Fibroblast of villous mesenchyme (primary cell): Measurements from ENCODE around the gene HMCN2. TPM values are rescaled to one million over a fixed set of nuclear protein-coding genes. Genes with fewer than 3 reads are reported as not detected.
A peak's percentile ranks its signal among the peaks of the same experiment; 100 is the strongest.

ENCODE experiments used
- DNase-seq: peaks from one replicate; pipeline ENCODE4 v3.0.0-alpha.2; 2010; ENCODE audit warnings: low read depth
- H3K4me3 ChIP-seq: 2 replicates; pipeline ENCODE4 v1.5.1; 2011; ENCODE audit warnings: low read depth, mild to moderate bottlenecking, low read length
- CTCF ChIP-seq: IDR thresholded peaks from 2 replicates; pipeline ENCODE4 v1.5.1; 2012; ENCODE audit warnings: low read depth, mild to moderate bottlenecking, low read length; ENCODE audit not compliant: insufficient read depth
- total RNA-seq: library from RNA; depleted of rRNA; stranded (reverse); fragments of >200 nt; gene quantifications from 2 replicates; pipeline ENCODE4 v1.2.3, GENCODE V29; 2012

HMCN2 gene
- total RNA-seq, 1 donor: not detected

- no peak for TF ChIP-seq CTCF
- no peak overlapping the region for H3K4me3 ChIP-seq
These were observed 183.4 kb downstream of the HMCN2 start for GRCh38 chr9:130448771-130449603.

GRCh38 chr9:130450344-130451003 lies 184.9 kb downstream of the HMCN2 start:
- H3K4me3 ChIP-seq: no peak overlapping the region
- no peak for DNase-seq
- no peak for TF ChIP-seq CTCF

More at GRCh38 chr9:130448771-130449603, 183.4 kb downstream of the HMCN2 start:
- DNase-seq: no peak

DNA sequence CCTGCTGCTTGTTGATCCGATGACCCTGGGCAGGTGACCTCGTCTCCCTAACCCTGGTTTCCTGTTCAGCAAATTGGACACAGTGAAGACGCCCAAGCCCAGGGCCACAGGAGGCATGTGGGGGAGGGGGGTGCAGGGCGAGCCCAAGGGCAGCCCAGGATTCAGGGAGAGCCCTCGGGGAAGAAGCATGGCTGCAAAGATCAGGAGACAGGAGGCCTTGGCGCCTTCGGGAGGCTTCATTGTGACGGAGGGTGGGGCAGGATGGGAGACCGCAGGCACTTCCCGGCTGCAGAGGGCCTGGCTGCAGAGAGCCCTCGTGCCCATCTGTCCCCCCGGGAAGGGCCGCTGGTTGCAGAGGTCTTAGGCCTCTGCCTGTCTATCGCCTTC lies 185.4 kb downstream of the HMCN2 start:
- H3K4me3 ChIP-seq: no peak overlapping the region
- no peak for DNase-seq
- no peak for TF ChIP-seq CTCF

GRCh38 chr9:130451509-130452388 lies 186.2 kb downstream of the HMCN2 start:
- peak; percentile 88 for DNase-seq
- peak; percentile 64 for TF ChIP-seq CTCF
- H3K4me3 ChIP-seq: no peak overlapping the region

- no peak overlapping the region for H3K4me3 ChIP-seq
- TF ChIP-seq CTCF: no peak
- no peak for DNase-seq
These were observed 187.3 kb downstream of the HMCN2 start for GRCh38 chr9:130452835-130453234.

DNA sequence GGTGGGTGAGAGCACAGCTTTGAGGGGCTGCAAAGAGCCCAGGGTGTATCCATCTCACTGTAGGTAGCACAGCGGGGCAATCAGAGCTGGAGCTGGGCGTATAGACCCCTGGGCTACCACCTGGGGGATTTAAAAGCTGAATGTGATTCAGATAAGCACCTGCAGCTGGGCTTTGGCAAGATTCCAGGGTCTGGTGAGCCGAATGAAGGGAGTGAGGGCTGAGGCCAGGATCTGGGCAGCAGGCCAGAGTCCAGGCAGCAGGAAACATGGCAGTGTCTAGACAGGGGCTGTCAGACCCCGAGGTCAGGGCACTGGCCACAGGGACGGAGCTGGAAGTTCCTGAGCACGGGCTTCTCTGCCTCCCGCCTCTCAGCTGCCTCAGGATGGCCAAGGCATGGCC lies 187.9 kb downstream of the HMCN2 start:
- peak; percentile 45 for DNase-seq
- no peak overlapping the region for H3K4me3 ChIP-seq
- no peak for TF ChIP-seq CTCF
